Adrenal gland (tissue), 12 donors: ENCODE results near the gene ZNF688. TPM values are rescaled to one million over a fixed set of nuclear protein-coding genes. Genes with fewer than 3 reads are reported as not detected.

Source experiments
- DNase-seq, 7 donors: peaks; one replicate each; pipeline ENCODE4 v3.0.0-alpha.2; 2019 to 2020
- H3K27ac ChIP-seq, 5 donors: fragments of 200-600 bp; sonication (generic) in 4 of 5; 1 replicate in 3 of 5; 2 replicates in 2 of 5; pipeline versions ENCODE4 v1.5.1 to v1.8.0; 2016 to 2020; ENCODE audit warnings: mild to moderate bottlenecking in 1 of 5
- H3K27me3 ChIP-seq: fragments of 200-600 bp; 2 replicates; pipeline ENCODE4 v1.8.0; 2021
- H3K36me3 ChIP-seq, 2 donors: fragments of 200-600 bp; replicated peaks in 1 of 2; 1 replicate in 1 of 2; 2 replicates in 1 of 2; pipeline versions ENCODE4 v1.5.1 to v1.8.0; 2018 to 2022
- H3K4me1 ChIP-seq, 2 donors: fragments of 200-600 bp; replicated peaks in 1 of 2; 1 replicate in 1 of 2; 2 replicates in 1 of 2; pipeline versions ENCODE4 v1.5.1 to v1.8.0; 2018 to 2021
- H3K4me3 ChIP-seq, 4 donors: fragments of 200-600 bp; sonication (generic) in 3 of 4; one replicate each; pipeline ENCODE4 v1.5.1; 2016 to 2018
- H3K9me3 ChIP-seq, 3 donors: fragments of 200-600 bp; sonication (generic) in 1 of 3; replicated peaks in 1 of 3; 1 replicate in 2 of 3; 2 replicates in 1 of 3; pipeline versions ENCODE4 v1.5.1 to v1.8.0; 2016 to 2021
- POLR2A ChIP-seq, 2 donors: fragments of 450-650 bp; IDR thresholded peaks; one replicate each; pipeline ENCODE4 v1.6.1; 2017; ENCODE audit warnings: antibody characterized with exemption in 2 of 2, mild to moderate bottlenecking in 2 of 2, moderate library complexity in 1 of 2
- WGBS, 4 donors: extraction: QIAGEN DNeasy Blood & Tissue Kit in 2 of 4; methylation state at CpG; one replicate each; pipeline versions ENCODE4 v1.1.5 to v1.1.7; 2013 to 2017; 5-methylcytosine and 5-hydroxymethylcytosine counted together
- intact Hi-C, 2 donors: fragments of 100-400 bp; cut with DNase I; formaldehyde crosslinking; loops; one replicate each; pipeline versions ENCODE4 v1.14.1 to v1.15.0; 2022 to 2023
- polyA plus RNA-seq, 3 donors: library from polyadenylated mRNA; stranded (reverse); fragments of 200-250 nt in 2 of 3; fragments of 350-450 nt in 1 of 3; fragmentation: Illumina TruSeq in 1 of 3; extraction: RNeasy Lipid Tissue Mini Kit (QIAGEN cat#74804) in 1 of 3; gene quantifications; one replicate each; pipeline ENCODE4 v1.2.3, GENCODE V29; 2013 to 2014
- total RNA-seq, 9 donors: library from RNA; depleted of rRNA in 4 of 9; stranded (reverse); fragments of >200 nt in 4 of 9; fragments of 120-200 nt in 1 of 9; fragmentation: NEBNext Ultra II Directional in 1 of 9; extraction: Animal tissue kit (Norgen Biotek cat#: 25700) in 1 of 9; gene quantifications; one replicate each; pipeline versions ENCODE4 v1.1.0 to v1.2.4, GENCODE V29; 2013 to 2023
- TF ChIP-seq, protein P1 (sequence below), 6 experiments: fragments of 450-650 bp in 4 of 6; fragments of 200-600 bp in 2 of 6; sonication (generic) in 1 of 6; IDR thresholded peaks; 1 replicate in 5 of 6; 2 replicates in 1 of 6; pipeline versions ENCODE4 v1.5.1 to v1.8.0; 2016 to 2021; ENCODE audit warnings: antibody characterized with exemption in 6 of 6, mild to moderate bottlenecking in 2 of 6, moderate library complexity in 1 of 6
- donor health status: healthy with polysubstance abuse.
- donor health status: Bipolar disorder and iron deficiency.
- donor health status: DM: yes; HTN: yes; CAD: no.
- donor health status: DM: no; HTN: no; CAD: no.
- donor health status: DM: no; HTN: no; CAD: no.
- donor health status: DM: yes; HTN: yes; CAD: no.

The ZNF688 gene
- total and polyA plus RNA-seq, 12 donors = 10.3 to 43.4 (median 18.2) TPM

DNA sequence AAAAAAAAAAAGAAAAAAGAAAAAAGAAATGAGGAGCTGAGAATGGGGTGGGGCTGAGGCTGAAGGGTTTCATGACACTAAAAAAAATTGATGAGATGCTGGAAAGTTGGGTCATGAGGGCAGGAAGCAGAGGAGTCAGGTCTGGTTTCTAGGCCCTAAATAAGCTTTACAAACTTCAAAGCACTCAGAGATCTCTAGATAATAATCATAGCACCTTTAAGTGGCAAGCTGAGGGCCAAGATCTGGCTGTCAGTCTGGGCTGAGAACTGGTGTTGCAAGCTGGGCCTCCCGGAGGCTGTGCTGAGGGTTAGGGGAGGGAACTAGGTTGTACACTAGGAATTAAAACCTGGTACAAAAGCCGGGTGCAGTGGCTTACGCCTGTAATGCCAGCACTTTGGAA is 19.7 kb downstream of the ZNF688 start:
- TF ChIP-seq, protein P1, sequence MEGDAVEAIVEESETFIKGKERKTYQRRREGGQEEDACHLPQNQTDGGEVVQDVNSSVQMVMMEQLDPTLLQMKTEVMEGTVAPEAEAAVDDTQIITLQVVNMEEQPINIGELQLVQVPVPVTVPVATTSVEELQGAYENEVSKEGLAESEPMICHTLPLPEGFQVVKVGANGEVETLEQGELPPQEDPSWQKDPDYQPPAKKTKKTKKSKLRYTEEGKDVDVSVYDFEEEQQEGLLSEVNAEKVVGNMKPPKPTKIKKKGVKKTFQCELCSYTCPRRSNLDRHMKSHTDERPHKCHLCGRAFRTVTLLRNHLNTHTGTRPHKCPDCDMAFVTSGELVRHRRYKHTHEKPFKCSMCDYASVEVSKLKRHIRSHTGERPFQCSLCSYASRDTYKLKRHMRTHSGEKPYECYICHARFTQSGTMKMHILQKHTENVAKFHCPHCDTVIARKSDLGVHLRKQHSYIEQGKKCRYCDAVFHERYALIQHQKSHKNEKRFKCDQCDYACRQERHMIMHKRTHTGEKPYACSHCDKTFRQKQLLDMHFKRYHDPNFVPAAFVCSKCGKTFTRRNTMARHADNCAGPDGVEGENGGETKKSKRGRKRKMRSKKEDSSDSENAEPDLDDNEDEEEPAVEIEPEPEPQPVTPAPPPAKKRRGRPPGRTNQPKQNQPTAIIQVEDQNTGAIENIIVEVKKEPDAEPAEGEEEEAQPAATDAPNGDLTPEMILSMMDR (IDR thresholded peaks at IDR 0.05) = no peak
- no peak for TF ChIP-seq POLR2A (IDR thresholded peaks at IDR 0.05)
- Histone ChIP-seq H3K27ac (peak overlapping the region in 2 of 5 donors; percentile 34 to 41), H3K4me3 (no peak overlapping the region), H3K9me3 (no peaks in the 10 kb centered on the region), H3K4me1 (peaks cover 16% of the 10 kb centered on the region in 2 donors), H3K36me3 (peaks cover 0 to 31% of the 10 kb centered on the region in 2 donors), H3K27me3 (no peaks in the 10 kb centered on the region)
- no peak for DNase-seq
- 71 to 79% (median 75%) methylated on average over 3 of the region's 3 CpGs for WGBS, 4 donors
- intact Hi-C loops = no loop called here

DNA sequence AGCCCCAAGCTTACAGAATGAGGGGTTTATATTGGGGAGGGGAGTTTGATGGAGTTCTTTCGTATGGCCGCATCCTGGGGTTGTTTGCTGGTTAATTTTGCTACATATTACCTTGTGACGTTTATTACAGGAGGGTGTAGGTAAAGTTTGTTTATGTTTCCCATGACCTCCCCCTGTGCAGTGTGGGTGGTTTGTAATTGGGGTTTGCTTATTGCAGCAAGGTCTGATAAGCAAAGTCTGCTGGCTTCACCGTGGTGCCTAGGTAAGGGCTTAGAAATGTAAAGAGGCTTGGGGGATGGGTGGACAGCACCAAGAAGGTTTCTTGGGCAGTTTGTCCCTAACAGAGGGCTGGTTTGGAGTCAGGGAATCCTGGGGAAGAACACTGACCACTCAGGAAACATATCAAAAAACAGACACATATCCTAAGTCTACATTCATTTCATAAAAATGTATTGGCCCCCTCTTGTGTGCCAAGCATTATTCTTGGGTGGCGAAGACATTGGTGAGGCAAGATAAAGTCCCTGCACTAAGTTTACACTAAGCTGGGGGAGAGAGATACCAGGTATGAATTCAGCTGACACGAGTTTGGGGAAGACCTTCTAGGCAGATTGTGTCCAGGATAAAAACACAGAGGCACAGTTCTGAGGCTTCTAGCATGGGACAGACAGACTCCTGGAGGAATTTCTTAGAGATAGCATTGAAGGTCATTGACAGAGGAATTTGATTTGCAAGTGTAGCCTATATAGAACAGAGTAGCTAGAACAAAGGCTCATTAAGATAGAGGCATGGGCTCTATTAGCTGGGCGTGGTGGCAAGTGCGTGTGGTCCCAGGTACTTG is 22.9 kb downstream of the ZNF688 start:
- Histone ChIP-seq H3K4me3 (no peak overlapping the region), H3K36me3 (peaks cover 0 to 6% of the 10 kb centered on the region in 2 donors), H3K9me3 (no peaks in the 10 kb centered on the region), H3K27ac (peak overlapping the region; percentile 34 to 68 (median 45)), H3K4me1 (peaks cover 10 to 12% of the 10 kb centered on the region in 2 donors), H3K27me3 (no peaks in the 10 kb centered on the region)
- intact Hi-C loops = no loop called here
- DNase-seq = no peak
- 63 to 67% (median 66%) methylated on average over 8 of the region's 8 CpGs for WGBS, 4 donors
- TF ChIP-seq, protein P1 (IDR thresholded peaks at IDR 0.05) = no peak
- no peak for TF ChIP-seq POLR2A (IDR thresholded peaks at IDR 0.05)

DNA sequence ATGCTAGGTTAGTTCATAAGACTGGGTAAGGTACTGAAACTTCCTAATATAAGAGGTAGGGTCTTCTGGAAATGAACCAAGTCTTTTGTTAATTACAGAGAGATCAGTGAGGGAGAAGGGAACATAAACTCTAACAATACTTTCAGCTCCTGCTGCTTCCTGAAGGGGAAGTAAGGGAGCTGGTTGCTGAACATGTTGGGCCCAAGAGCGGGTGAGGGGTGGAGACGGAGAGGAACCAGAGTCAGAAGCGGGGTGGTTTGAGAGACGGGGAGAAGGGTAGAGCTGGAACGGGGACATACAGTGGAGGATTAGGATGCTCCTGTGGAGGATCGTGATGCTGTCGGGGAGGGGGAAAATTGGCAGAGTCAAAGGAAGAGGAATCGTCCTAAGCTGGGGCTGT is 25.4 kb downstream of the ZNF688 start:
- 78 to 86% (median 85%) methylated on average over 8 of the region's 8 CpGs for WGBS, 4 donors
- Histone ChIP-seq H3K36me3 (no peaks in the 10 kb centered on the region), H3K27me3 (no peaks in the 10 kb centered on the region), H3K9me3 (no peaks in the 10 kb centered on the region), H3K4me3 (no peak overlapping the region), H3K4me1 (peaks cover 10 to 12% of the 10 kb centered on the region in 2 donors), H3K27ac (no peak overlapping the region)
- intact Hi-C loops = no loop called here
- TF ChIP-seq, protein P1 (IDR thresholded peaks at IDR 0.05) = no peak
- no peak for TF ChIP-seq POLR2A (IDR thresholded peaks at IDR 0.05)
- DNase-seq = no peak

DNA sequence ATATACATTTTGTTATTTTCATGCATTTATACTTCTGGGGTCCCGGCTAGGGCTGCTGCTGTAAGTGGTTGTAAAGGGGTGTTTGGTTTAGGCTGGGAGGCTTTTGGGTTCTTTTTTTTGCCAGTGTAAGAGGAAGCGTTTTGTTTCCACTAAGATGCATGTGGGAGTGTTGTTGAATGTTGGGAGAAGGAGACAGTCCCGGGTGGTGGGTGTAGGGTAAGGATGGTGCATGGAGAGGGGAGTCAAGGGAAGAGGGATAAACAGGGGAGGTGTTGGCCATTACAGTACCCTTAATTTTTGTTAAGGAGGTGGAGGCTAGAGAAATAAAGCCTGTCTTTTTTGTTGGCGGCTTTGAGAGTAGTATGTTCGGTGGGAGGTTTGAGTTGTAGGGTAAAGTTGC is 28.4 kb downstream of the ZNF688 start:
- no peak for TF ChIP-seq POLR2A (IDR thresholded peaks at IDR 0.05)
- TF ChIP-seq, protein P1 (IDR thresholded peaks at IDR 0.05) = no peak
- Histone ChIP-seq H3K27ac (no peak overlapping the region), H3K27me3 (no peaks in the 10 kb centered on the region), H3K4me1 (no peaks in the 10 kb centered on the region), H3K9me3 (no peaks in the 10 kb centered on the region), H3K36me3 (no peaks in the 10 kb centered on the region), H3K4me3 (no peak overlapping the region)
- intact Hi-C loops = no loop called here
- DNase-seq = no peak
- WGBS, 4 donors = 82 to 88% (median 85%) methylated on average over 5 of the region's 5 CpGs
